Measurements from ENCODE around the gene UNC5CL. TPM values are rescaled to one million over a fixed set of nuclear protein-coding genes. Genes with fewer than 3 reads are reported as not detected.

UNC5CL gene
- total and polyA plus RNA-seq, 2 of the 8 experiments (the other 6 are each of a cell fraction or from before 2014, with no cell fraction given) = 1.3 to 1.7 TPM

GRCh38 chr6:41021832-41022231, 17.2 kb downstream of the UNC5CL start:
- Histone ChIP-seq H3K36me3 (ENCODE audit: control insufficient read depth in 2 of 4, insufficient read depth in 4 of 4, low read length in 3 of 4) (no peaks in the 10 kb centered on the region), H3K18ac (ENCODE audit: extremely low read depth, low read length) (no peak overlapping the region), H2BK120ac (replicated peaks; ENCODE audit: low read depth, low read length) (no peak overlapping the region), H3K4ac (replicated peaks; ENCODE audit: insufficient read length, low read depth, low read length) (no peak overlapping the region), H2AFZ (ENCODE audit: low read length) (no peak overlapping the region), H2BK15ac (ENCODE audit: low read length) (no peak overlapping the region), H3K27ac (ENCODE audit: low read depth, low read length) (no peak overlapping the region), H3K4me1 (replicated peaks in 1 of 4; ENCODE audit: control insufficient read depth in 3 of 4, insufficient read depth in 4 of 4, low read length in 3 of 4) (no peaks in the 10 kb centered on the region; a peak in 2 of 7 replicates), H4K20me1 (replicated peaks in 1 of 2; ENCODE audit: control insufficient read depth in 1 of 2, insufficient read depth in 2 of 2, low read length in 2 of 2) (no peaks in the 10 kb centered on the region), H2BK5ac (ENCODE audit: low read depth, low read length) (no peak overlapping the region), H3K27me3 (replicated peaks in 1 of 4; ENCODE audit: control insufficient read depth in 3 of 4, extremely low read depth in 1 of 4, insufficient read depth in 3 of 4, low read length in 3 of 4) (no peaks in the 10 kb centered on the region), H3K14ac (ENCODE audit: insufficient read length) (no peak overlapping the region), H2BK20ac (ENCODE audit: low read length) (no peak overlapping the region), H3K9me3 (ENCODE audit: insufficient read depth in 2 of 2, low read depth in 1 of 2, low read length in 1 of 2) (no peaks in the 10 kb centered on the region), H3K79me2 (ENCODE audit: control insufficient read depth in 1 of 2, insufficient read depth in 2 of 2, low read length in 2 of 2) (no peaks in the 10 kb centered on the region), H2AK5ac (ENCODE audit: low read depth, low read length) (no peak overlapping the region), H2BK12ac (ENCODE audit: low read depth, low read length) (no peak overlapping the region), H4K5ac (ENCODE audit: insufficient read length, low read depth, low read length) (no peak overlapping the region), H3K56ac (replicated peaks; ENCODE audit: insufficient read length, low read depth, low read length) (no peak overlapping the region), H3K23ac (ENCODE audit: insufficient read length) (no peak overlapping the region), H3K79me1 (ENCODE audit: low read depth, low read length) (no peaks in the 10 kb centered on the region), H4K91ac (replicated peaks; ENCODE audit: insufficient read length, low read length) (no peak overlapping the region), H4K8ac (ENCODE audit: extremely low read depth, insufficient read depth, low read length) (no peak overlapping the region), H3K23me2 (ENCODE audit: low read depth, low read length) (no peaks in the 10 kb centered on the region), H3K4me2 (ENCODE audit: insufficient read depth in 1 of 2, low read depth in 2 of 2, low read length in 2 of 2) (no peak overlapping the region), H3K4me3 (ENCODE audit: extremely low read depth in 1 of 4, insufficient read depth in 2 of 4, low read depth in 3 of 4, low read length in 4 of 4) (no peak overlapping the region), H3K9ac (replicated peaks in 1 of 4; ENCODE audit: extremely low read depth in 1 of 4, low read depth in 3 of 4, low read length in 3 of 4) (no peak overlapping the region)
- TF ChIP-seq EGR1 (IDR thresholded peaks at IDR 0.05; ENCODE audit: borderline replicate concordance, low read depth, low read length) (no peak), FOSL1 (IDR thresholded peaks at IDR 0.05; ENCODE audit: insufficient read depth, low read depth, low read length) (no peak), HDAC6 (IDR thresholded peaks at IDR 0.05; ENCODE audit: low read depth, low read length) (no peak), CTBP2 (IDR thresholded peaks at IDR 0.05; ENCODE audit: borderline replicate concordance, insufficient read depth, insufficient read length, low read length) (no peak), RAD21 (IDR thresholded peaks at IDR 0.05 in 1 of 2, conservative IDR thresholded peaks at IDR 0.05 in 1 of 2; ENCODE audit: low read depth in 2 of 2, low read length in 2 of 2) (peak; percentile 63 to 73), CTCF (IDR thresholded peaks at IDR 0.05; ENCODE audit: control extremely low read depth in 1 of 3, insufficient read depth in 1 of 3, low read depth in 1 of 3, low read length in 3 of 3) (peak; percentile 38 to 52 (median 48)), ASH2L (IDR thresholded peaks at IDR 0.05; ENCODE audit: low read length) (no peak), JUN (IDR thresholded peaks at IDR 0.05; ENCODE audit: low read depth, low read length) (no peak)
- WGBS, 2 experiments (ENCODE audit: extremely low coverage in 1 of 2, insufficient coverage in 1 of 2, insufficient read length in 1 of 2, insufficient replicate concordance in 2 of 2, low coverage in 1 of 2, low lambda C conversion rate in 2 of 2, missing lambda C conversion rate in 1 of 2) = 90% methylated on average over 3 of the region's 3 CpGs; no CpG with 5 or more reads in 1 of the 2 experiments
- DNase-seq (ENCODE audit: low read depth in 1 of 2, low spot score in 2 of 2) (no peak), FAIRE-seq (no peak)
- CTCF ChIA-PET (ENCODE audit: partially characterized antibody) = interaction anchor here (1.3 to 11.8 kb wide), 5 partner anchors 10 to 170 kb away, joined by 3 to 199 read pairs (median 5); no protein-coding TSS in a partner anchor
- POLR2A ChIA-PET (ENCODE audit: partially characterized antibody) = no interaction called here

Data from H1 (cell line).